Transverse colon (tissue), 4 donors: ENCODE measurements around the gene SDS.

Experiments
- CTCF ChIP-seq, 5 experiments: fragments of 200-600 bp in 3 of 5; fragments of 450-650 bp in 2 of 5; sonication (generic) in 3 of 5; IDR thresholded peaks; 1 replicate in 2 of 5; 2 replicates in 3 of 5; pipeline ENCODE4 v1.5.1; 2016 to 2017; ENCODE audit warnings: antibody characterized with exemption in 5 of 5, inconsistent platforms in 3 of 5, mild to moderate bottlenecking in 2 of 5, moderate library complexity in 1 of 5
- EP300 ChIP-seq: sonication (generic); formaldehyde crosslinking; IDR thresholded peaks from one replicate; pipeline ENCODE4 v1.6.1; 2017; ENCODE audit warnings: antibody characterized with exemption, low read depth
- POLR2A ChIP-seq: fragments of 450-650 bp; IDR thresholded peaks from one replicate; pipeline ENCODE4 v1.6.1; 2016; ENCODE audit warnings: antibody characterized with exemption, mild to moderate bottlenecking, moderate library complexity
- POLR2AphosphoS5 ChIP-seq, 3 donors: sonication (generic); formaldehyde crosslinking; IDR thresholded peaks; one replicate each; pipeline ENCODE4 v1.6.1; 2016; ENCODE audit warnings: antibody characterized with exemption in 3 of 3

- TF ChIP-seq CTCF (IDR thresholded peaks at IDR 0.05) (no peak), POLR2AphosphoS5 (IDR thresholded peaks at IDR 0.05) (no peak), POLR2A (no peak), EP300 (no peak)
Measured at GRCh38 chr12:113396828-113397496, 6.7 kb downstream of the SDS start.
